H1 (cell line): ENCODE results near the gene DPF3. TPM values are rescaled to one million over a fixed set of nuclear protein-coding genes. Genes with fewer than 3 reads are reported as not detected.

Experiments used
- CTCF ChIA-PET: fragments of 300-600 bp; sonication (Branson Sonifier 250); formaldehyde crosslinking; loops from one replicate; lab custom pipeline; 2021; ENCODE audit not compliant: partially characterized antibody; lab: Charles Lee
- POLR2A ChIA-PET: fragments of 300-600 bp; sonication (Branson Sonifier 250); formaldehyde crosslinking; loops from one replicate; lab custom pipeline; 2021; ENCODE audit warnings: inconsistent platforms; ENCODE audit not compliant: partially characterized antibody; lab: Charles Lee
- DNase-seq, 2 experiments: peaks; one replicate each; pipeline versions ENCODE4 v3.0.0 to v3.0.0-alpha.2; 2010 to 2022; ENCODE audit warnings: low spot score in 2 of 2, low read depth in 1 of 2, mixed read lengths in 1 of 2
- FAIRE-seq: peaks from 2 replicates; lab custom pipeline; 2011; peaks lifted over from hg19 to GRCh38; lab: Jason Lieb, UNC
- H2AFZ ChIP-seq: 2 replicates; pipeline ENCODE4 v1.8.1; 2012; ENCODE audit warnings: low read length, inconsistent platforms
- H2AK5ac ChIP-seq: 2 replicates; pipeline ENCODE4 v1.6.1; 2013; ENCODE audit warnings: low read depth, low read length
- H2BK120ac ChIP-seq: replicated peaks from 2 replicates; pipeline ENCODE3; 2013; ENCODE audit warnings: low read depth, low read length, inconsistent platforms
- H2BK12ac ChIP-seq: 2 replicates; pipeline ENCODE4 v1.6.1; 2013; ENCODE audit warnings: low read depth, low read length
- H2BK15ac ChIP-seq: 2 replicates; pipeline ENCODE4 v1.6.1; 2013; ENCODE audit warnings: low read length
- H2BK20ac ChIP-seq: 2 replicates; pipeline ENCODE4 v1.6.1; 2013; ENCODE audit warnings: low read length
- H2BK5ac ChIP-seq: 2 replicates; pipeline ENCODE4 v1.6.1; 2013; ENCODE audit warnings: low read depth, low read length
- H3K14ac ChIP-seq: 2 replicates; pipeline ENCODE4 v1.6.1; 2013; ENCODE audit warnings: inconsistent platforms; ENCODE audit not compliant: insufficient read length
- H3K18ac ChIP-seq: 2 replicates; pipeline ENCODE4 v1.6.1; 2013; ENCODE audit warnings: low read length; ENCODE audit errors: extremely low read depth
- H3K23ac ChIP-seq: 2 replicates; pipeline ENCODE4 v1.6.1; 2013; ENCODE audit warnings: inconsistent platforms; ENCODE audit not compliant: insufficient read length
- H3K23me2 ChIP-seq: 2 replicates; pipeline ENCODE4 v1.6.1; 2013; ENCODE audit warnings: low read depth, low read length
- H3K27ac ChIP-seq: 2 replicates; pipeline ENCODE4 v1.6.1; 2011; ENCODE audit warnings: low read depth, low read length, inconsistent platforms
- H3K27me3 ChIP-seq, 4 experiments: replicated peaks in 1 of 4; 1 replicate in 1 of 4; 2 replicates in 3 of 4; pipeline versions ENCODE4 v1.6.1 to v1.8.1; 2011 to 2013; ENCODE audit warnings: low read length in 3 of 4, mild to moderate bottlenecking in 3 of 4, inconsistent platforms in 2 of 4, mixed read lengths in 2 of 4, moderate library complexity in 1 of 4; ENCODE audit not compliant: control insufficient read depth in 3 of 4, insufficient read depth in 3 of 4; ENCODE audit errors: extremely low read depth in 1 of 4
- H3K36me3 ChIP-seq, 4 experiments: 2 replicates each; pipeline versions ENCODE4 v1.6.1 to v1.8.1; 2011 to 2013; ENCODE audit warnings: mild to moderate bottlenecking in 4 of 4, low read length in 3 of 4, moderate library complexity in 2 of 4, control low read depth in 1 of 4, inconsistent platforms in 1 of 4; ENCODE audit not compliant: insufficient read depth in 4 of 4, control insufficient read depth in 2 of 4
- H3K4ac ChIP-seq: replicated peaks from 2 replicates; pipeline ENCODE3; 2013; ENCODE audit warnings: low read length, low read depth, mixed read lengths, inconsistent platforms; ENCODE audit not compliant: insufficient read length
- H3K4me1 ChIP-seq, 4 experiments: replicated peaks in 1 of 4; 1 replicate in 1 of 4; 2 replicates in 3 of 4; pipeline versions ENCODE4 v1.6.1 to v1.8.1; 2011 to 2013; ENCODE audit warnings: low read length in 3 of 4, inconsistent platforms in 2 of 4, mixed read lengths in 1 of 4; ENCODE audit not compliant: insufficient read depth in 4 of 4, control insufficient read depth in 3 of 4
- H3K4me2 ChIP-seq, 2 experiments: 2 replicates each; pipeline versions ENCODE4 v1.6.1 to v1.8.1; 2011 to 2013; ENCODE audit warnings: low read depth in 2 of 2, low read length in 2 of 2, control low read depth in 1 of 2, inconsistent platforms in 1 of 2, mild to moderate bottlenecking in 1 of 2; ENCODE audit not compliant: insufficient read depth in 1 of 2
- H3K4me3 ChIP-seq, 4 experiments: fragments of 200-600, 300-600 bp in 1 of 4; sonication (generic), shearing (Covaris generic), sonication (Bioruptor Twin) in 1 of 4; 2 replicates each; pipeline versions ENCODE4 v1.5.1 to v1.8.1; 2011 to 2016; ENCODE audit warnings: low read length in 4 of 4, low read depth in 3 of 4, control low read depth in 2 of 4, inconsistent platforms in 2 of 4, mild to moderate bottlenecking in 2 of 4, mixed read lengths in 1 of 4, moderate library complexity in 1 of 4; ENCODE audit not compliant: insufficient read depth in 2 of 4; ENCODE audit errors: extremely low read depth in 1 of 4
- H3K56ac ChIP-seq: replicated peaks from 2 replicates; pipeline ENCODE3; 2013; ENCODE audit warnings: low read depth, mild to moderate bottlenecking, mixed read lengths, low read length, inconsistent platforms; ENCODE audit not compliant: insufficient read length
- H3K79me1 ChIP-seq: 2 replicates; pipeline ENCODE4 v1.6.1; 2013; ENCODE audit warnings: low read depth, low read length, control low read depth
- H3K79me2 ChIP-seq, 2 experiments: 2 replicates each; pipeline versions ENCODE4 v1.6.1 to v1.8.1; 2012 to 2013; ENCODE audit warnings: low read length in 2 of 2, mild to moderate bottlenecking in 2 of 2, inconsistent platforms in 1 of 2; ENCODE audit not compliant: insufficient read depth in 2 of 2, control insufficient read depth in 1 of 2
- H3K9ac ChIP-seq, 4 experiments: replicated peaks in 1 of 4; 1 replicate in 1 of 4; 2 replicates in 3 of 4; pipeline versions ENCODE4 v1.6.1 to v1.8.1; 2011 to 2013; ENCODE audit warnings: low read depth in 3 of 4, low read length in 3 of 4, control low read depth in 2 of 4, mild to moderate bottlenecking in 2 of 4, moderate library complexity in 2 of 4, inconsistent platforms in 1 of 4; ENCODE audit errors: extremely low read depth in 1 of 4
- H3K9me3 ChIP-seq, 2 experiments: 2 replicates each; pipeline versions ENCODE4 v1.6.1 to v1.8.1; 2012 to 2013; ENCODE audit warnings: mild to moderate bottlenecking in 2 of 2, moderate library complexity in 2 of 2, control low read depth in 1 of 2, inconsistent platforms in 1 of 2, low read depth in 1 of 2, low read length in 1 of 2, mixed read lengths in 1 of 2; ENCODE audit not compliant: insufficient read depth in 2 of 2
- H4K20me1 ChIP-seq, 2 experiments: replicated peaks in 1 of 2; 2 replicates each; pipeline versions ENCODE3 to v1.8.1; 2011 to 2013; ENCODE audit warnings: inconsistent platforms in 2 of 2, low read length in 2 of 2, mild to moderate bottlenecking in 1 of 2; ENCODE audit not compliant: insufficient read depth in 2 of 2, control insufficient read depth in 1 of 2
- H4K5ac ChIP-seq: 2 replicates; pipeline ENCODE4 v1.6.1; 2013; ENCODE audit warnings: low read length, low read depth, mixed read lengths, inconsistent platforms; ENCODE audit not compliant: insufficient read length
- H4K8ac ChIP-seq: 2 replicates; pipeline ENCODE4 v1.8.0; 2013; ENCODE audit warnings: mild to moderate bottlenecking, moderate library complexity, low read length, inconsistent platforms; ENCODE audit not compliant: insufficient read depth; ENCODE audit errors: extremely low read depth
- H4K91ac ChIP-seq: replicated peaks from 2 replicates; pipeline ENCODE3; 2013; ENCODE audit warnings: low read length, mixed read lengths, inconsistent platforms; ENCODE audit not compliant: insufficient read length
- BCL11A ChIP-seq, 2 experiments: IDR thresholded peaks; one replicate each; pipeline ENCODE4 v1.6.1; 2011; ENCODE audit warnings: low read depth in 2 of 2, low read length in 2 of 2, mild to moderate bottlenecking in 2 of 2
- CHD1 ChIP-seq: IDR thresholded peaks from 2 replicates; pipeline ENCODE4 v1.6.1; 2012; ENCODE audit warnings: low read depth, low read length, improper control_type of control experiment
- CREB1 ChIP-seq: IDR thresholded peaks from 2 replicates; pipeline ENCODE4 v1.6.1; 2012; ENCODE audit warnings: inconsistent platforms
- EP300 ChIP-seq, 2 experiments: IDR thresholded peaks; 1 replicate in 1 of 2; 2 replicates in 1 of 2; pipeline ENCODE4 v1.6.1; 2011 to 2012; ENCODE audit warnings: low read depth in 2 of 2, low read length in 2 of 2, mild to moderate bottlenecking in 2 of 2, borderline replicate concordance in 1 of 2, inconsistent platforms in 1 of 2, moderate library complexity in 1 of 2
- EZH2 ChIP-seq: fragments of 200-600 bp; sonication (generic); IDR thresholded peaks from 2 replicates; pipeline ENCODE4 v1.7.1; 2012; ENCODE audit warnings: low read depth, mild to moderate bottlenecking, moderate library complexity, low read length, inconsistent platforms; ENCODE audit not compliant: severe bottlenecking
- JUN ChIP-seq: IDR thresholded peaks from 2 replicates; pipeline ENCODE4 v1.6.1; 2011; ENCODE audit warnings: low read depth, mild to moderate bottlenecking, improper control_type of control experiment, low read length
- KDM4A ChIP-seq: IDR thresholded peaks from one replicate; pipeline ENCODE4 v1.7.1; 2012; ENCODE audit warnings: low read depth, mild to moderate bottlenecking, moderate library complexity, low read length, inconsistent platforms; ENCODE audit not compliant: severe bottlenecking
- RFX5 ChIP-seq: IDR thresholded peaks from 2 replicates; pipeline ENCODE4 v1.6.1; 2011; ENCODE audit warnings: low read depth, low read length, improper control_type of control experiment, borderline replicate concordance
- RNF2 ChIP-seq: fragments of 200-900, 300-1000 bp; sonication (generic); IDR thresholded peaks from 2 replicates; pipeline ENCODE4 v1.7.1; 2016; ENCODE audit warnings: borderline replicate concordance, low read depth, mild to moderate bottlenecking, antibody characterized with exemption, low read length; ENCODE audit not compliant: poor library complexity, severe bottlenecking; ENCODE audit errors: missing control alignments
- SAP30 ChIP-seq: fragments of 300-600 bp; sonication (generic); IDR thresholded peaks from 2 replicates; pipeline ENCODE4 v1.7.1; 2012; ENCODE audit warnings: low read length, moderate library complexity, mild to moderate bottlenecking, inconsistent platforms; ENCODE audit not compliant: insufficient read depth, insufficient replicate concordance
- SIRT6 ChIP-seq: IDR thresholded peaks from one replicate; pipeline ENCODE4 v1.7.1; 2012; ENCODE audit warnings: low read length, inconsistent platforms
- SP2 ChIP-seq: IDR thresholded peaks from 2 replicates; pipeline ENCODE4 v1.6.1; 2012; ENCODE audit warnings: mild to moderate bottlenecking, low read length, inconsistent platforms
- SP4 ChIP-seq: IDR thresholded peaks from 2 replicates; pipeline ENCODE4 v1.6.1; 2012; ENCODE audit warnings: low read length, inconsistent platforms
- SRF ChIP-seq: IDR thresholded peaks from 2 replicates; pipeline ENCODE4 v1.6.1; 2011; ENCODE audit warnings: mild to moderate bottlenecking, low read depth, low read length, moderate library complexity
- TAF1 ChIP-seq: IDR thresholded peaks from 2 replicates; pipeline ENCODE4 v1.6.1; 2011; ENCODE audit warnings: mild to moderate bottlenecking, low read depth, low read length
- WGBS, 2 experiments: shearing (Covaris generic) in 1 of 2; methylation state at CpG; one replicate each; pipeline versions ENCODE4 v1.1.6 to v1.1.7; 2013 to 2015; ENCODE audit warnings: low lambda C conversion rate in 2 of 2, mixed read lengths in 2 of 2, inconsistent platforms in 1 of 2, low coverage in 1 of 2, missing lambda C conversion rate in 1 of 2; ENCODE audit not compliant: insufficient replicate concordance in 2 of 2, insufficient coverage in 1 of 2, insufficient read length in 1 of 2; ENCODE audit errors: extremely low coverage in 1 of 2, missing lambda C conversion rate in 1 of 2; 5-methylcytosine and 5-hydroxymethylcytosine counted together
- polyA plus RNA-seq, 7 experiments: library from polyadenylated mRNA; depleted of rRNA in 3 of 7; stranded (reverse) in 5 of 7; unstranded in 2 of 7; fragments of >200 nt in 5 of 7; fragments of 200-250 nt in 2 of 7; gene quantifications; 1 replicate in 5 of 7; 2 replicates in 1 of 7; 4 replicates in 1 of 7; pipeline versions ENCODE4 v1.2.1 to v1.2.3, GENCODE V29; 2011 to 2013; ENCODE audit warnings: missing spikeins in 2 of 7, mixed read lengths in 2 of 7
- total RNA-seq: library from RNA; stranded (reverse); fragmentation: NEBNext Ultra II Directional; extraction: Animal tissue kit (Norgen Biotek cat#: 25700); gene quantifications from 2 replicates; pipeline ENCODE4 v1.2.1, GENCODE V29; 2021

Gene DPF3
- total and polyA plus RNA-seq, 2 of the 8 experiments (the other 6 are each of a cell fraction or from before 2014, with no cell fraction given), result 0.19 TPM; not detected in 1

- DNase-seq (no peak), FAIRE-seq (no peak)
- no peak overlapping the region for H3K4me3 ChIP-seq
- 0 out of 4 replicates have a peak, but pooled peaks cover under 1% of the 10 kb centered on the region in 2 experiments for H3K9me3 ChIP-seq
- H3K4ac ChIP-seq, result no peak overlapping the region
- POLR2A ChIA-PET, result no interaction called here
- H3K27ac ChIP-seq, result no peak overlapping the region
- no peak overlapping the region for H2BK5ac ChIP-seq
- H3K14ac ChIP-seq, result no peak overlapping the region
- H3K9ac ChIP-seq, result no peak overlapping the region
- H3K36me3 ChIP-seq, result no peaks in the 10 kb centered on the region
- H3K18ac ChIP-seq, result no peak overlapping the region
- H3K56ac ChIP-seq, result no peak overlapping the region
- no peak overlapping the region for H2BK120ac ChIP-seq
- no peaks in the 10 kb centered on the region for H3K27me3 ChIP-seq
- H3K79me2 ChIP-seq, result no peaks in the 10 kb centered on the region
- no peak overlapping the region for H2BK20ac ChIP-seq
- no peak overlapping the region for H3K23ac ChIP-seq
- H2BK15ac ChIP-seq, result no peak overlapping the region
- H4K20me1 ChIP-seq, result no peaks in the 10 kb centered on the region
- no peaks in the 10 kb centered on the region for H3K79me1 ChIP-seq
- H2AK5ac ChIP-seq, result no peak overlapping the region
- no peak overlapping the region for H2BK12ac ChIP-seq
- no peaks in the 10 kb centered on the region for H3K4me1 ChIP-seq
- CTCF ChIA-PET, result interaction anchor here (0.6 to 2.3 kb wide), 5 partner anchors 9 to 331 kb away, joined by 4 to 6 read pairs (median 4); no protein-coding TSS in a partner anchor
- no peak overlapping the region for H4K5ac ChIP-seq
- H2AFZ ChIP-seq, result no peak overlapping the region
- WGBS, 2 experiments, result 83% methylated on average over 2 of the region's 2 CpGs; no CpG with 5 or more reads in 1 of the 2 experiments
- H3K23me2 ChIP-seq, result no peaks in the 10 kb centered on the region
- no peak overlapping the region for H4K8ac ChIP-seq
- no peak overlapping the region for H4K91ac ChIP-seq
- no peak overlapping the region for H3K4me2 ChIP-seq
- no peak for TF ChIP-seq SIRT6
- TF ChIP-seq EP300 (IDR thresholded peaks at IDR 0.05; ENCODE audit: borderline replicate concordance in 1 of 2, low read depth in 2 of 2, low read length in 2 of 2), result no peak
- TF ChIP-seq EZH2, result no peak
- TF ChIP-seq CHD1, result no peak
- TF ChIP-seq JUN, result no peak
- no peak for TF ChIP-seq SP2
- TF ChIP-seq SP4, result no peak
- no peak for TF ChIP-seq CREB1
- TF ChIP-seq TAF1, result no peak
- no peak for TF ChIP-seq SRF
- TF ChIP-seq KDM4A, result no peak
- TF ChIP-seq SAP30, result no peak
- TF ChIP-seq RFX5, result no peak
- no peak for TF ChIP-seq RNF2
- TF ChIP-seq BCL11A (IDR thresholded peaks at IDR 0.05; ENCODE audit: low read depth in 2 of 2, low read length in 2 of 2), result no peak
These were observed 69.8 kb downstream of the DPF3 start for GRCh38 chr14:72824051-72824450.
